HepG2 (cell line): ENCODE data around the gene NME8. TPM values are rescaled to one million over a fixed set of nuclear protein-coding genes. Genes with fewer than 3 reads are reported as not detected.

Experiments
- AKAP8 ChIP-seq: sonication (generic); formaldehyde crosslinking; IDR thresholded peaks from 2 replicates; pipeline ENCODE4 v1.5.1; 2020; ENCODE audit warnings: mild to moderate bottlenecking, missing genetic modification reagents
- ESRRA ChIP-seq: sonication (generic); formaldehyde crosslinking; IDR thresholded peaks from 2 replicates; pipeline ENCODE4 v1.5.1; 2020; ENCODE audit warnings: mild to moderate bottlenecking, low read depth, missing genetic modification reagents
- FOXM1 ChIP-seq: sonication (generic); formaldehyde crosslinking; IDR thresholded peaks from 2 replicates; pipeline ENCODE4 v1.5.0; 2020; ENCODE audit warnings: missing genetic modification reagents
- GATAD1 ChIP-seq: IDR thresholded peaks from 2 replicates; pipeline ENCODE4 v1.6.1; 2016; ENCODE audit warnings: missing genetic modification reagents, missing compliant biosample characterization
- KLF12 ChIP-seq: sonication (generic); formaldehyde crosslinking; IDR thresholded peaks from 2 replicates; pipeline ENCODE4 v1.4.0; 2020; ENCODE audit warnings: missing genetic modification reagents, borderline replicate concordance
- NFE2L1 ChIP-seq: sonication (generic); formaldehyde crosslinking; IDR thresholded peaks from 2 replicates; pipeline ENCODE4 v1.4.0; 2020; ENCODE audit warnings: missing genetic modification reagents, mild to moderate bottlenecking, borderline replicate concordance
- NFKBIZ ChIP-seq: IDR thresholded peaks from 2 replicates; pipeline ENCODE4 v1.6.1; 2018; ENCODE audit warnings: missing genetic modification reagents, missing compliant biosample characterization
- PRPF4 ChIP-seq: fragments of 200-400 bp; formaldehyde crosslinking; IDR thresholded peaks from 2 replicates; pipeline ENCODE4 v1.6.1; 2016; ENCODE audit warnings: low read length, low read depth; ENCODE audit not compliant: poor library complexity, severe bottlenecking
- RFXAP ChIP-seq: sonication (generic); formaldehyde crosslinking; IDR thresholded peaks from 2 replicates; pipeline ENCODE4 v1.4.0; 2020; ENCODE audit warnings: missing genetic modification reagents, borderline replicate concordance
- U2AF1 ChIP-seq: fragments of 200-400 bp; formaldehyde crosslinking; optimal IDR thresholded peaks from 2 replicates; pipeline ENCODE3; 2017; ENCODE audit warnings: mild to moderate bottlenecking, low read depth, low read length
- ZEB1 ChIP-seq: IDR thresholded peaks from 2 replicates; pipeline ENCODE4 v1.6.1; 2012; ENCODE audit warnings: mild to moderate bottlenecking, low read depth, inconsistent platforms; ENCODE audit not compliant: insufficient replicate concordance
- ZNF282 ChIP-seq: fragments of 450-650 bp; IDR thresholded peaks from 2 replicates; pipeline ENCODE4 v1.6.1; 2018; ENCODE audit not compliant: partially characterized antibody
- ZNF354B ChIP-seq: sonication (generic); formaldehyde crosslinking; IDR thresholded peaks from 2 replicates; pipeline ENCODE4 v1.8.0; 2022; ENCODE audit warnings: mild to moderate bottlenecking, missing genetic modification reagents
- ZNF530 ChIP-seq: sonication (generic); formaldehyde crosslinking; IDR thresholded peaks from 2 replicates; pipeline ENCODE4 v1.5.0; 2020; ENCODE audit warnings: low read depth, mild to moderate bottlenecking, missing genetic modification reagents
- ZNF546 ChIP-seq: sonication (generic); formaldehyde crosslinking; conservative IDR thresholded peaks from 2 replicates; pipeline ENCODE4 v1.8.1; 2023; ENCODE audit warnings: mild to moderate bottlenecking, missing genetic modification reagents
- ZNF562 ChIP-seq: sonication (generic); formaldehyde crosslinking; IDR thresholded peaks from 2 replicates; pipeline ENCODE4 v1.8.0; 2022; ENCODE audit warnings: missing genetic modification reagents, borderline replicate concordance
- ZNF891 ChIP-seq: sonication (generic); formaldehyde crosslinking; IDR thresholded peaks from 2 replicates; pipeline ENCODE4 v1.5.0; 2020; ENCODE audit warnings: mild to moderate bottlenecking, missing genetic modification reagents
- polyA plus RNA-seq, 8 experiments: library from polyadenylated mRNA; depleted of rRNA in 3 of 8; stranded (reverse) in 7 of 8; unstranded in 1 of 8; fragments of >200 nt; fragmentation: Illumina TruSeq in 4 of 8; extraction: Trizol in 4 of 8; gene quantifications; 2 replicates each; pipeline versions ENCODE4 v1.2.1 to v1.2.3, GENCODE V29; 2011 to 2016; ENCODE audit warnings: low read depth in 4 of 8, missing spikeins in 1 of 8, mixed read lengths in 1 of 8; ENCODE audit not compliant: insufficient read depth in 1 of 8
- total RNA-seq, 5 experiments: library from RNA; depleted of rRNA; stranded (reverse); fragments of >200 nt; fragmentation: Illumina TruSeq; extraction: Trizol; gene quantifications; 2 replicates each; pipeline ENCODE4 v1.2.3, GENCODE V29; 2016; ENCODE audit warnings: low read depth in 1 of 5
- TF ChIP-seq, protein P1 (sequence below): sonication (generic); formaldehyde crosslinking; IDR thresholded peaks from 2 replicates; pipeline ENCODE4 v1.4.0; 2020; ENCODE audit warnings: missing genetic modification reagents
- TF ChIP-seq, protein P2 (sequence below): sonication (generic); formaldehyde crosslinking; IDR thresholded peaks from 2 replicates; pipeline ENCODE4 v1.4.0; 2020; ENCODE audit warnings: missing genetic modification reagents
- TF ChIP-seq, protein P3 (sequence below): sonication (generic); formaldehyde crosslinking; IDR thresholded peaks from 2 replicates; pipeline ENCODE4 v1.4.0; 2020; ENCODE audit warnings: mild to moderate bottlenecking, missing genetic modification reagents
- TF ChIP-seq, protein P4 (sequence below): sonication (generic); formaldehyde crosslinking; IDR thresholded peaks from 2 replicates; pipeline ENCODE4 v1.8.0; 2022; ENCODE audit warnings: missing genetic modification reagents, mild to moderate bottlenecking, inconsistent platforms, borderline replicate concordance

The NME8 gene
- total and polyA plus RNA-seq, 2 of the 13 experiments (the other 11 are each of a cell fraction or from before 2014, with no cell fraction given): not detected

GRCh38 chr7:37920849-37921805, 72.7 kb downstream of the NME8 start (continued):
- TF ChIP-seq ZNF891 (peak; percentile 22; the same call in 1 of the 2 replicates), NFE2L1 (no peak), ZNF546 (CRISPR knock-in tag) (peak; percentile 95; the same call in 1 of the 2 replicates), KLF12 (peak; percentile 67; the same call in 1 of the 2 replicates), ZNF282 (no peak), AKAP8 (CRISPR knock-in tag) (no peak), NFKBIZ (CRISPR knock-in tag) (no peak), RFXAP (CRISPR knock-in tag) (no peak), U2AF1 (no peak), ZEB1 (no peak), PRPF4 (no peak), GATAD1 (CRISPR knock-in tag) (no peak), FOXM1 (CRISPR knock-in tag) (no peak), ZNF354B (CRISPR knock-in tag) (no peak), ZNF530 (no peak), ZNF562 (CRISPR knock-in tag) (no peak), ESRRA (CRISPR knock-in tag) (peak; percentile 56; the same call in 1 of the 2 replicates)
- TF ChIP-seq, protein P1, sequence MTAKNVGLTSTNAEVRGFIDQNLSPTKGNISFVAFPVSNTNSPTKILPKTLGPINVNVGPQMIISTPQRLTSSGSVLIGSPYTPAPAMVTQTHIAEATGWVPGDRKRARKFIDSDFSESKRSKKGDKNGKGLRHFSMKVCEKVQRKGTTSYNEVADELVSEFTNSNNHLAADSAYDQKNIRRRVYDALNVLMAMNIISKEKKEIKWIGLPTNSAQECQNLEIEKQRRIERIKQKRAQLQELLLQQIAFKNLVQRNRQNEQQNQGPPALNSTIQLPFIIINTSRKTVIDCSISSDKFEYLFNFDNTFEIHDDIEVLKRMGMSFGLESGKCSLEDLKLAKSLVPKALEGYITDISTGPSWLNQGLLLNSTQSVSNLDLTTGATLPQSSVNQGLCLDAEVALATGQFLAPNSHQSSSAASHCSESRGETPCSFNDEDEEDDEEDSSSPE: peak; percentile 3; the same call in 1 of the 2 replicates
- TF ChIP-seq, protein P2, sequence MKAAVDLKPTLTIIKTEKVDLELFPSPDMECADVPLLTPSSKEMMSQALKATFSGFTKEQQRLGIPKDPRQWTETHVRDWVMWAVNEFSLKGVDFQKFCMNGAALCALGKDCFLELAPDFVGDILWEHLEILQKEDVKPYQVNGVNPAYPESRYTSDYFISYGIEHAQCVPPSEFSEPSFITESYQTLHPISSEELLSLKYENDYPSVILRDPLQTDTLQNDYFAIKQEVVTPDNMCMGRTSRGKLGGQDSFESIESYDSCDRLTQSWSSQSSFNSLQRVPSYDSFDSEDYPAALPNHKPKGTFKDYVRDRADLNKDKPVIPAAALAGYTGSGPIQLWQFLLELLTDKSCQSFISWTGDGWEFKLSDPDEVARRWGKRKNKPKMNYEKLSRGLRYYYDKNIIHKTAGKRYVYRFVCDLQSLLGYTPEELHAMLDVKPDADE (CRISPR knock-in tag): no peak
- TF ChIP-seq, protein P3, sequence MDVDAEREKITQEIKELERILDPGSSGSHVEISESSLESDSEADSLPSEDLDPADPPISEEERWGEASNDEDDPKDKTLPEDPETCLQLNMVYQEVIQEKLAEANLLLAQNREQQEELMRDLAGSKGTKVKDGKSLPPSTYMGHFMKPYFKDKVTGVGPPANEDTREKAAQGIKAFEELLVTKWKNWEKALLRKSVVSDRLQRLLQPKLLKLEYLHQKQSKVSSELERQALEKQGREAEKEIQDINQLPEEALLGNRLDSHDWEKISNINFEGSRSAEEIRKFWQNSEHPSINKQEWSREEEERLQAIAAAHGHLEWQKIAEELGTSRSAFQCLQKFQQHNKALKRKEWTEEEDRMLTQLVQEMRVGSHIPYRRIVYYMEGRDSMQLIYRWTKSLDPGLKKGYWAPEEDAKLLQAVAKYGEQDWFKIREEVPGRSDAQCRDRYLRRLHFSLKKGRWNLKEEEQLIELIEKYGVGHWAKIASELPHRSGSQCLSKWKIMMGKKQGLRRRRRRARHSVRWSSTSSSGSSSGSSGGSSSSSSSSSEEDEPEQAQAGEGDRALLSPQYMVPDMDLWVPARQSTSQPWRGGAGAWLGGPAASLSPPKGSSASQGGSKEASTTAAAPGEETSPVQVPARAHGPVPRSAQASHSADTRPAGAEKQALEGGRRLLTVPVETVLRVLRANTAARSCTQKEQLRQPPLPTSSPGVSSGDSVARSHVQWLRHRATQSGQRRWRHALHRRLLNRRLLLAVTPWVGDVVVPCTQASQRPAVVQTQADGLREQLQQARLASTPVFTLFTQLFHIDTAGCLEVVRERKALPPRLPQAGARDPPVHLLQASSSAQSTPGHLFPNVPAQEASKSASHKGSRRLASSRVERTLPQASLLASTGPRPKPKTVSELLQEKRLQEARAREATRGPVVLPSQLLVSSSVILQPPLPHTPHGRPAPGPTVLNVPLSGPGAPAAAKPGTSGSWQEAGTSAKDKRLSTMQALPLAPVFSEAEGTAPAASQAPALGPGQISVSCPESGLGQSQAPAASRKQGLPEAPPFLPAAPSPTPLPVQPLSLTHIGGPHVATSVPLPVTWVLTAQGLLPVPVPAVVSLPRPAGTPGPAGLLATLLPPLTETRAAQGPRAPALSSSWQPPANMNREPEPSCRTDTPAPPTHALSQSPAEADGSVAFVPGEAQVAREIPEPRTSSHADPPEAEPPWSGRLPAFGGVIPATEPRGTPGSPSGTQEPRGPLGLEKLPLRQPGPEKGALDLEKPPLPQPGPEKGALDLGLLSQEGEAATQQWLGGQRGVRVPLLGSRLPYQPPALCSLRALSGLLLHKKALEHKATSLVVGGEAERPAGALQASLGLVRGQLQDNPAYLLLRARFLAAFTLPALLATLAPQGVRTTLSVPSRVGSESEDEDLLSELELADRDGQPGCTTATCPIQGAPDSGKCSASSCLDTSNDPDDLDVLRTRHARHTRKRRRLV (CRISPR knock-in tag): peak; percentile 71; the same call in 1 of the 2 replicates
- TF ChIP-seq, protein P4, sequence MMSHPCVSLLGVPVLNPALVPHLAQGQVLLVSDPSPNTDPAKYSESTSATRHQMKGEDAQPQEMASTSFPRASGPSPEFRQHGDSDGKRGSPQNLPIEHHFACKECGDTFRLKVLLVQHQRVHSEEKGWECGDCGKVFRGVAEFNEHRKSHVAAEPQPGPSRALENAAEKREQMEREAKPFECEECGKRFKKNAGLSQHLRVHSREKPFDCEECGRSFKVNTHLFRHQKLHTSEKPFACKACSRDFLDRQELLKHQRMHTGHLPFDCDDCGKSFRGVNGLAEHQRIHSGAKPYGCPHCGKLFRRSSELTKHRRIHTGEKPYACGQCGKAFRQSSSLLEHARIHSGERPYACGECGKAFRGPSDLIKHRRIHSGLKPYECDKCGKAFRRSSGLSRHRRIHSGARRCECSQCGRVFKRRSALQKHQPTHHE (CRISPR knock-in tag): peak; percentile 68; the same call in 1 of the 2 replicates
